Astrocyte (in vitro differentiated cells and primary cell): ENCODE results near the gene SIRT6. TPM values are rescaled to one million over a fixed set of nuclear protein-coding genes. Genes with fewer than 3 reads are reported as not detected.

ENCODE experiments used
- DNase-seq: peaks from one replicate; pipeline ENCODE4 v3.0.0-alpha.2; 2010; ENCODE audit warnings: low read depth
- FAIRE-seq: peaks from 2 replicates; lab custom pipeline; 2011; peaks lifted over from hg19 to GRCh38; lab: Jason Lieb, UNC
- H2AFZ ChIP-seq: 2 replicates; pipeline ENCODE4 v1.6.0; 2012; ENCODE audit warnings: low read depth, low read length, inconsistent platforms
- H3K27ac ChIP-seq: 2 replicates; pipeline ENCODE4 v1.5.1; 2011; ENCODE audit warnings: low read depth, low read length, inconsistent platforms
- H3K27me3 ChIP-seq: 2 replicates; pipeline ENCODE4 v1.6.0; 2011; ENCODE audit warnings: low read length, inconsistent platforms; ENCODE audit not compliant: insufficient read depth
- H3K36me3 ChIP-seq: 2 replicates; pipeline ENCODE4 v1.5.1; 2011; ENCODE audit warnings: low read length, inconsistent platforms; ENCODE audit not compliant: insufficient read depth
- H3K4me1 ChIP-seq: 2 replicates; pipeline ENCODE4 v1.5.1; 2011; ENCODE audit warnings: low read length, inconsistent platforms; ENCODE audit not compliant: insufficient read depth
- H3K4me2 ChIP-seq: 2 replicates; pipeline ENCODE4 v1.6.0; 2012; ENCODE audit warnings: low read length, inconsistent platforms
- H3K4me3 ChIP-seq: 2 replicates; pipeline ENCODE4 v1.5.1; 2011; ENCODE audit warnings: low read depth, mild to moderate bottlenecking, low read length, inconsistent platforms; ENCODE audit not compliant: insufficient read depth
- H3K79me2 ChIP-seq: 2 replicates; pipeline ENCODE4 v1.6.0; 2012; ENCODE audit warnings: mild to moderate bottlenecking, low read length, inconsistent platforms; ENCODE audit not compliant: insufficient read depth
- H3K9ac ChIP-seq: 2 replicates; pipeline ENCODE4 v1.6.0; 2012; ENCODE audit warnings: mild to moderate bottlenecking, low read length, inconsistent platforms
- H3K9me3 ChIP-seq: 2 replicates; pipeline ENCODE4 v1.5.1; 2012; ENCODE audit warnings: low read depth, mild to moderate bottlenecking, low read length, inconsistent platforms; ENCODE audit not compliant: insufficient read depth
- H4K20me1 ChIP-seq: 2 replicates; pipeline ENCODE4 v1.6.0; 2012; ENCODE audit warnings: low read length, inconsistent platforms; ENCODE audit not compliant: insufficient read depth
- H3K27ac Mint-ChIP-seq: one replicate; pipeline ENCODE4 v1.8.0; 2021; ENCODE audit warnings: mild to moderate bottlenecking, mixed read lengths; ENCODE audit not compliant: unreplicated experiment
- H3K27me3 Mint-ChIP-seq: one replicate; pipeline ENCODE4 v1.8.0; 2021; ENCODE audit warnings: low read depth, mixed read lengths; ENCODE audit not compliant: unreplicated experiment
- H3K36me3 Mint-ChIP-seq: one replicate; pipeline ENCODE4 v1.8.0; 2021; ENCODE audit warnings: low read depth, mixed read lengths; ENCODE audit not compliant: unreplicated experiment
- H3K4me1 Mint-ChIP-seq: one replicate; pipeline ENCODE4 v1.8.0; 2021; ENCODE audit warnings: low read depth, mixed read lengths; ENCODE audit not compliant: unreplicated experiment
- H3K4me3 Mint-ChIP-seq: one replicate; pipeline ENCODE4 v1.8.0; 2021; ENCODE audit warnings: mild to moderate bottlenecking, moderate library complexity, mixed read lengths; ENCODE audit not compliant: unreplicated experiment
- H3K9me3 Mint-ChIP-seq: one replicate; pipeline ENCODE4 v1.8.0; 2021; ENCODE audit warnings: mild to moderate bottlenecking, mixed read lengths; ENCODE audit not compliant: unreplicated experiment
- CTCF ChIP-seq: IDR thresholded peaks from 2 replicates; pipeline ENCODE4 v1.5.1; 2011; ENCODE audit warnings: low read depth, mild to moderate bottlenecking, inconsistent platforms, low read length, moderate library complexity; ENCODE audit not compliant: insufficient read depth
- EZH2 ChIP-seq: IDR thresholded peaks from 2 replicates; pipeline ENCODE4 v1.6.1; 2012; ENCODE audit warnings: mild to moderate bottlenecking, low read length, inconsistent platforms; ENCODE audit not compliant: insufficient read depth
- total RNA-seq: library from RNA; stranded (reverse); gene quantifications from 2 replicates; pipeline ENCODE4 v1.2.1, GENCODE V29; 2021

The SIRT6 gene
- total RNA-seq, 1 donor from 2014 or later = 29.2 TPM

DNA sequence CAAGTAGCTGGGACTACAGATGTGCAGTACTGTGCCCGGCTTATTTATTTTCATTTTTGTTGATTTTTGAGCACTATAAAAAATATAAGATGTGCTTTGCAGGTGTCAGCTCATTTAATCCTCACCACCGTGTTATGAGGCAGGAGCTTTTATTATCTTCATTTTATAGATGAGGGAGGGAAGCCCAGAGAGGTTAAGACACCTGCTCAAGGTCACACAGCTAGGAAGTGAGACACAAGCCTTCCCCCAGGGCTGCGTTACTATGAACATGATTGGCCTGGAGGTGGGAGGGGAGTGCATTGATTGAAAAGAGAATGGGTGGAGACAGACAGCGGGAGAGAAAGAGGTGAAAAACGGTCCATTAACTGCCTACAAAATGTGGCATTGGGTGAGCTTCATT lies 7.3 kb upstream of the SIRT6 start:
- no peaks in the 10 kb centered on the region for H3K36me3 Mint-ChIP-seq
- no peaks in the 10 kb centered on the region for H3K9me3 ChIP-seq
- FAIRE-seq (no peak), DNase-seq (no peak)
- H3K27ac ChIP-seq = no peak overlapping the region
- H3K4me3 Mint-ChIP-seq = no peak overlapping the region
- H3K9ac ChIP-seq = no peak overlapping the region
- peaks cover 2% of the 10 kb centered on the region for H3K4me1 Mint-ChIP-seq
- H3K36me3 ChIP-seq = no peaks in the 10 kb centered on the region
- TF ChIP-seq CTCF = no peak
- TF ChIP-seq EZH2 = no peak
- H3K4me3 ChIP-seq = no peak overlapping the region
- no peaks in the 10 kb centered on the region for H4K20me1 ChIP-seq
- H3K9me3 Mint-ChIP-seq = no peaks in the 10 kb centered on the region
- H3K27me3 Mint-ChIP-seq = peaks cover 17% of the 10 kb centered on the region
- H3K27ac Mint-ChIP-seq = no peak overlapping the region
- H3K79me2 ChIP-seq = no peaks in the 10 kb centered on the region
- H3K4me1 ChIP-seq = no peaks in the 10 kb centered on the region
- no peak overlapping the region for H2AFZ ChIP-seq
- peaks cover 3% of the 10 kb centered on the region for H3K27me3 ChIP-seq
- no peak overlapping the region for H3K4me2 ChIP-seq

DNA sequence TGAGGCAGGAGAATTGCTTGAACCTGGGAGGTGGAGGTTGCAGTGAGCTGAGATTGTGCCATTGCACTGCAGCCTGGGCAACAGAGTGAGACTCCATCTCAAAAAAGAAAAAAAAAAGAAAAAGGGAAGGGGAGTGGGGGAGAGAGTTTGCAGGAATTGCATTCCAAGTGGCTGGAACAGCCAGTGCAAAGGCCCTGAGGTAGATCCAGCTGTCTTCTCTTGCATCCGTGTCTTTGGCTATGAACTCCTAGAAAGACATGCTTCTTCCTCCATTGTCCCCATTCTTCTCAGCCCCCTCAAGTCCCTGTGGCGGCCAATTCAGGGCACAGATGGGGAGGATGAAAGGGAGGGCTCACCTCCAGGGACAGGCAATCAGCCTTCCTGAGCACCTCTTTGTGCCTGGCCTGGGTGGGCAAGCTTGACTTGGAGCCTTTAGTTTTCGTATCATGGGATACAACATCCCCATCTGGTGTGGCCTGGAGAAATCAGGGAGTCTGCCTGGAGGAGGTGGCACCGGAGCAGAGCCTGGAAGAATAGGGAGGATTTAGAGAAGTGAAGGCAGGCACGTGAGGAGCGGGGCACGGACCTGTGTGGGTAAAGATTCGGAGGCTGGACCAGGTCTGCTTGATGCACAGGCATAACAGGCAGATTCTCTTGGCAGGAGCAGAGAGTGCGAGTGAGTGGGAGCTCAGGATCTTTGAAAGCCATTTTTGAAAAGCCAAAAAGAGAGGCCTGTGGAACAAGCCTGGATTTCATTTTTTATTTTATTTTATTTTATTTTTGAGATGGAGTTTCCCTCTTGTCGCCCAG lies 5.2 kb upstream of the SIRT6 start:
- Histone ChIP-seq H3K9me3 (no peaks in the 10 kb centered on the region), H2AFZ (no peak overlapping the region)
- TF ChIP-seq EZH2 = no peak
- no peak for TF ChIP-seq CTCF

More for the DNA sequence above, 5.2 kb upstream of the SIRT6 start:
- no peak for DNase-seq
- Histone ChIP-seq H3K9ac (no peak overlapping the region), H3K27me3 (no peaks in the 10 kb centered on the region), H4K20me1 (no peaks in the 10 kb centered on the region), H3K4me2 (no peak overlapping the region), H3K36me3 (no peaks in the 10 kb centered on the region), H3K27ac (no peak overlapping the region), H3K79me2 (no peaks in the 10 kb centered on the region), H3K4me3 (no peak overlapping the region), H3K4me1 (no peaks in the 10 kb centered on the region)
- H3K4me1 Mint-ChIP-seq = no peaks in the 10 kb centered on the region
- no peaks in the 10 kb centered on the region for H3K36me3 Mint-ChIP-seq
- no peak for FAIRE-seq
- no peak overlapping the region for H3K27ac Mint-ChIP-seq
- no peaks in the 10 kb centered on the region for H3K9me3 Mint-ChIP-seq
- no peak overlapping the region for H3K4me3 Mint-ChIP-seq
- peaks cover 9% of the 10 kb centered on the region for H3K27me3 Mint-ChIP-seq
